ENCODE measurements around the gene REXO1.
A peak's percentile ranks its signal among the peaks of the same experiment; 100 is the strongest.

The REXO1 gene

DNA sequence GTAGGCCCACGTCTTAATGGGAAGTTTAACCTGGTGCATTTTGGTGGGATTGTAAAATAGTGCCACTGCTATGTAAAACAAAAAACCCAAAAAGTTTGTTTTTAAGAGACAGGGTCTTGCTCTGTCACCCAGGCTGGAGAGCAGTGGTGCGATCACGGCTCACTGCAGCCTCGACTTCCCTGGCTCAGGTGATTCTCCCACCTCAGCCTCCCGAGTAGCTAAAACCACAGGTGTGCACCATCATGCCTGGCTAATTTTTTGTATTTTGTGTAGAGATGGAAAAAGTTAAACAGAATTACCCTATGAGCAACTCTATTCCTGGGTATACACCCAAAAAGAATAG is 820 bp upstream of the REXO1 start:
- DNase-seq, result no peak

DNA sequence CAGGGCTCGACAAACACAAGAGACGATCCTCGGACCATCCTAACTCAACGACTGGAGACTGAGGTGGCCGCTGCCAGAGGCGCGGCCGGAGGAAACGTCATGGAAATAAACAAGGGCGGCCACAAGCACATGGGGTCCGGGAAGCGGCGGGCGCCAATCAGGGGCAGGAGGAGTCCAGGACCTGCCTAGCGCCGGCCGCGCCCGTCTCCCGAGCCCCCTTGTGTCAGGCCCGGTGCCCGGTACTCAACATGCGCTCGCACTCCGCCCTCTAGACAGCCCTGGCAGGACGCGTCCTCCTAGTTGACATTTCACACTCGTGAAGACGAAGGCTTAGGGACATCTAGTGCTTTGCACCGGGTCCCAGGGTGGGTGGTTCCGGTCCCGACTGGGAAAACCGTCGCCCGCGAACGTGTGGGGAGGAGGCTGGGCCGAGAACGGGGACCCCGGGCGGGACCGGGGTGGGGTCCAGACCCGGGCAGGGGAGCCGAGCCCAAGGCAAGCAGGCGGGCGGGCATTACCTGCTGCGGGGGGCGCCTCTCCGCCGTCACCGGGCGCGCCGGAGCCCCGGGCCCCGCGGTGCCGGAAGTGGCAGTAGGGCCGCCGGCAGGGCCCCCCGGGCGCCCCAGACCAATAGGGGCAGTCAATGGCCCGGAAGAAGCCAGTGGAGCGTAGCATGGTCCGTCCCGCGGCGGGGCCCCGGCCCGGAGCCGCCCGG is 442 bp downstream of the REXO1 start:
- peak in 5 of 51 donors; percentile 7 to 44 (median 32) for DNase-seq

DNA sequence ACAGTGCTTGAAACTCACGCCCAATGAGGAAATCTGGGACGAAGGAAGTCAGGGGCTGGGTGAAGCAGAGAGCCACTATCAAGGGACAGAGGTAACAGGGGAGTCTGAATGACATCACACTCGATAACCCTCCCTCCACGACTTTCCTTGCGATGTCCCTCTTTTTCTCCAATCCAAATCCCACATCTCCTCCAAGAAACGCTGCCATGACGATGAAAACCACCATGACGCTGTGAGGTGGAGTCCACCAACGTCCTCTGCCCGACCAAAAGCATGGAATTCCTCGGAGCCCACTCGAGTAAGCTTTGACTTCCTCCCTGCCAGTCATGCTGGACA is 967 bp downstream of the REXO1 start:
- no peak for DNase-seq

DNA sequence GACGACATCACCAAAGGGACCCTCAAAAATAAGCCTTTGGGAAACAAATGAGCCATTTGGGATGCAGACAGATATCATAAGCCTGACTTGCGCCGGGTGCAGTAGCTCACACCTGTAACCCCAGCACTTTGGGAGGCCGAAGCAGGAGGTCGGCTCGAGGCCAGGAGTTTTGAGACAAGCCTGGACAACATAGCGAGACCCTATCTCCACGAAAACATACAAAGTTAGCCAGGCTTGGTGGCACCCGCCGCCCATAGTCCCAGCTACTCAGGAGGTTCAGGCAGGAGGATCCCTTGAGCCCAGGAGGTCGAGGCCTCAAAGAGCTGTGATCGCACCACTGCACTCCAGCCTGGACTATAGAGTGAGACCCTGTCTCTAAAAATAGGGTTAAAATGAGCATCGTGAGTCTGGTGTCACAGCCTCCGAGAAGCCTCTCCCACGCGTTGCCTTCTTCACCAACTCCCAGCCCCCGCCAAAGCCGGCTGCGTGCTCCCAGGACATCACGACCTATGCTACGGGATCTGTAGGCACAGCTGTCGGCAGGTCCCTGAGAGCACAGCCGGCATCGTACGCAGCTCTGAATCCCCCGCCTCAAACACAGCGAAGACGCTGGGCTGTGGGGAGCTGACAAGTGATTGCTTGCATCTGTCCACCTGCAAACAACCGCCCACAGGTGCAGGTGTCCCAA is 1.6 kb downstream of the REXO1 start:
- no peak for DNase-seq

DNA sequence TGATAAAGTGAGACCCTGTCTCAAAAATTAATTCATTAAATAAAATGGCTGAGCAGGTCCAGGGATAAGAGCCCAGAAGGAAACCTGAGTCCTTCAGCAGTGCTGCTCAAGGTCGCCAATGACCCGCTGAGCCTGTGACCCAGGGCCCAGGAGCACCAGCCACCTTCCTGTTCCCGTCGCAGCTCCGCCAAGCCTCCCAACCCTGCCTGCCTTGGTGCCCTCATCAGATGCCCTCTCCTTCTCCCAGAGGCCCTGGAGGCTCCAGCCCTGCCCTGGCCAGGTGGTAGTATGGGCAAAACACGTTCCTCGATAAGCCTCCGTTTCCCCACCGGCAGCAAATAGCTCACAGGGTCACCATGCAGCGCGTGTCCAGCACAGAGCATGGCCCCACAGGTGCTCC is 2.6 kb downstream of the REXO1 start:
- DNase-seq, result no peak

DNA sequence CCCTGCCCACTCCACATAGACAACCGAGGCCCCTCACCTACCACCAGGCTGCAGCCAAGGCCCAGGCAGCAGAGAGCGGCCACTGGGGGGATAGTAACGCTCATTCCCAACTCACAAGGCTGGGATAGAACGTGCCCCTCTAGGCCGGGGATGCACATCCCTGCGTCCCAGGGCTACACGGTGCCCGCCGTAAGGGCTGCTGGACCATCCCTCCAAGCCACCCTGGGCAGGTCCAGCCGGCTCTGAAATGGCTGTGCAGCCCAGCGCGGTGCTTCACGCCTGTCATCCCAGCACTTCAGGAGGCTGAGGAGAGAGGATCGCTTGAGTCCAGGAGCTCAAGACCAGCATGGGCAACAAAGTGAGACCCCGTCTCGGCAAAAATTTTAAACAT is 3.2 kb downstream of the REXO1 start:
- no peak for DNase-seq

DNA sequence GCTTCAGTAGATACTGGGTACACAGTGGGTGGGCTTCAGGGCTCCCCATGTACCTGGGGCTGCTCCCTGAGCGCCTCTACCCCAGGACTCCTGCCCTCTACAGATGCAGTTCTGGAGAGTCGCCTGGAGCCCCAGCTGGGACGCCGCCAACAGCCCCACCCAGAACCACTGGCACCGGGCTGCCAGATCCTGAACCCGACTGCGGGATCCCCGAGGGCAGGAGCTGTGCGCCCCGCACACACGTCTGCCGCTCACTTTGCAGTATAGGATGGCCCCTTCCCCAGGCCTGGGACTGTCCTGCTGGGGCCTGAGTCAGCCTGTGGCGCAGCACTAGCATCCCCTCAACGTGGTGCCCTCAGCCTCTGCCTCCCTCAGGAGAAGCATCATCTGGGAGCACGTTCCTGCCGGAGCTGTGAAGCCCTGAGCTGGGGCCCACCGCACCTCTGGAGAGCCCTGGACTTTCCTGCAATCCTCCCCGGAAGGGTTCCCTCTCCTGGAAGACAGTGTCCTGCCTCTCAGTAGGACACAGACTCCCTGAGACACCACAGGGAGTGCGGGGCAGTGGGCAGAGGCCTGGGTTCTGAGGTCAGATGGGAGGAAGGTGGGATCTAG is 3.7 kb downstream of the REXO1 start:
- DNase-seq, result no peak

DNA sequence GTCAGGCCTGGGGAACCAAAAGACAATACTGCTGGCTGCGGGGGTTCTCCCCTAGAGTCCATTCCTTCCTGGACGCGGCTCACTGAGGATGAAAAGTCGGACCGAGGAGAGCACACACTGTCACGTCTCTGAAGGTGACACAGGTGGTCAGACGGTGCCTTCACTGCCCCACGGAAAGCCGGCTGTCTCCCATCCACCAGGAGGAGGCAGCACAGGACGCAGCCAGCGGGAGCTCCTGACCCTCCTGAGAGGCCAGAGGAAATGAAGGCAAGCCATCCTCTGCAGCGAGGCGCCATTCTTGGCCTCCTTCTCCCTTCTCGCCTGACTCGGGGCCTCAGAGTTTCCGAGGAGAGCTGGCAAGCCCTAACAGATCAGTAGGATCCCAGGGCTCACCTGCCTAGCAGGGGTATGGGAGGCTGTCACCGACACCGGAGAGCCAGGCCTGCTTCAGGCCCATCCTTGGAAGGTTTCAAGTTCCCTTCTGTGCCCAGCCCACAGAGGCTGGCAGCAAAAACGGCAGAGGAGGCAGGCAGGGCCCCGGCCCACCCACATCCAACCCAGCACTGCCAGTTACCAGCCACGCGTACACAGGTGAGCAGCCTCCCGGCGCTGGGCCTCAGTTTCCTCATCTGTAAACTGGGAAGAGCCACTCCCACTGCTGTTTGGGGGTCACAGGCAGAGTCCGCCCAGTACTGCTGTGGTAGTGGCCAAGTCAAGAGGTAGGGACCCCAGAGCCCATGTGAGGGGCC is 4.5 kb downstream of the REXO1 start:
- no peak for DNase-seq

DNA sequence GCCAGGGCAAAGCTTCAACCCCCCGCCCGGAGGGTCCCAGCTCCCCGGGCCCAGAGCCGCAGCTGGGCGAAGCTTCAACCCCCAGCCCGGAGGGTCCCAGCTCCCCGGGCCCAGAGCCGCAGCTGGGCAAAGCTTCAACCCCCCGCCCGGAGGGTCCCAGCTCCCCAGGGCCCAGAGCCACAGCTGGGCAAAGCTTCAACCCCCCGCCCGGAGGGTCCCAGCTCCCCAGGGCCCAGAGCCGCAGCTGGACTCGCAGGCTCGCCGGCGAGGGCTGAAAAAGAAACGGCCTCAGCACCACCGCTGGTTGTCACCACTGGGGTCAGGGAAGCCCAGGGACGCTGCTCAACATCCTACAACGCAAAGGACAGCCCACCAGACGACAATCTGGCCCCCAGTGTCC is 5.2 kb downstream of the REXO1 start:
- DNase-seq, result no peak

DNA sequence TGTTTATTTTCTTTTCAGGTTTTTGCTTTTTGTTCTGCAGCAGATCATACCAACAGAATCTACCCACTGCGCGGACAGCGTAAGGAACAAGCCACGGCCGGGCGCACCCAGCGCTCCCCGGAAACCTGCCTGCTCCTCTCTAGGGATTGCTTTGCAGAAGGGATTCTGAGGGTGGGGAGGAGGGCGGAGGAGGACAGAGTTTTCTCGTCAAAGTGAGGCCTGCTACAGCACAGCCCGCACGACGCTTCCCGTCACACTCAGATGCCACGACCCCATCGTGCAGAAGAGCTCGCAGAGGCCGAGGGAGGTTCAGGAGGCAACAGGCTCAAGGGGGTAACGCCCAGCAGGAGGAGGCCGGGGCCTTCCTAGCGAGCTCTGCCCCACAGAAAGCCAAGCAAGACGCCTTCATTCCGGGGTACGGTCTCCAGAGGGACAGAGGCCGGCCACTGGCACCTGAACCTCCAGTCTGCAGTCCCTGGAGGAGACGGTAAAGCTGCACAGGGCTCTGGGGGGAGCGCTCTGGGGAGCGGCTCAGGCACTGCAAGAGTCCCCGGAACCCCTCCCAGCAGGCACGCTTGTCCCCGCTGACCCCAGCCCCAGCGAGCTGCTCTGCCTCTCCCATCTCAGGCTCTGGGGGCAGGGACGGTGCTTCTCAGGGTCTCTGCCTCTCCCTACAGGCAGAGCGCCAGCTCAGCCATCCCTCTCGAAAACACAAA is 6.9 kb downstream of the REXO1 start:
- no peak for DNase-seq

DNA sequence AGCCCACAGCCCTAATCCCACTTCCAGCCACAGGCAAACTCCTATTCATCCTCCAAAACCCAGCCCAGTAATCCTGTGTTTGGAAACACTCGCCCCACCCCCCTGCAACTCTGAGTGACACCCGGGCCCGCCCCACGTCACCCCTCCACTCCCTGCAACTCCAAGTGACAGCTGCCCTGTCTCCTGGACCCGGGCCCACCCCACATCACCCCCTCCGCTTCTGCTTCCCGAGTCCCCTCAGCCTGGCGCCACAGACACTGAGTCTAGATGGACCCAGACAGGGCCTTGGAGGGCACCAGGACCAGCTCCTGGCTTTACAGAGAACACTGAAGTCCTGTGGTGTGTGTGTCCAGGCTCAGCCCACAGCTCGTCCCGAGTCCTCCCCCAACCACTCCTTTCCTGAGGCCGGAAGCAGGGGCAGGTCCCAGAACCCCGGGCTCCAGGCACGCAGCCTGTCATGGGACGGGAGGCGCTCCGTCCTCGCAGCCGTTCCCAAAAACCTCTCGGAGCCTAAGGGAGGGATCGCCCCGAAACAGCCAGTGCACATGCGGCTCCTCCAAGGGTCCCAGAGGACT is 7.7 kb downstream of the REXO1 start:
- DNase-seq, result no peak

DNA sequence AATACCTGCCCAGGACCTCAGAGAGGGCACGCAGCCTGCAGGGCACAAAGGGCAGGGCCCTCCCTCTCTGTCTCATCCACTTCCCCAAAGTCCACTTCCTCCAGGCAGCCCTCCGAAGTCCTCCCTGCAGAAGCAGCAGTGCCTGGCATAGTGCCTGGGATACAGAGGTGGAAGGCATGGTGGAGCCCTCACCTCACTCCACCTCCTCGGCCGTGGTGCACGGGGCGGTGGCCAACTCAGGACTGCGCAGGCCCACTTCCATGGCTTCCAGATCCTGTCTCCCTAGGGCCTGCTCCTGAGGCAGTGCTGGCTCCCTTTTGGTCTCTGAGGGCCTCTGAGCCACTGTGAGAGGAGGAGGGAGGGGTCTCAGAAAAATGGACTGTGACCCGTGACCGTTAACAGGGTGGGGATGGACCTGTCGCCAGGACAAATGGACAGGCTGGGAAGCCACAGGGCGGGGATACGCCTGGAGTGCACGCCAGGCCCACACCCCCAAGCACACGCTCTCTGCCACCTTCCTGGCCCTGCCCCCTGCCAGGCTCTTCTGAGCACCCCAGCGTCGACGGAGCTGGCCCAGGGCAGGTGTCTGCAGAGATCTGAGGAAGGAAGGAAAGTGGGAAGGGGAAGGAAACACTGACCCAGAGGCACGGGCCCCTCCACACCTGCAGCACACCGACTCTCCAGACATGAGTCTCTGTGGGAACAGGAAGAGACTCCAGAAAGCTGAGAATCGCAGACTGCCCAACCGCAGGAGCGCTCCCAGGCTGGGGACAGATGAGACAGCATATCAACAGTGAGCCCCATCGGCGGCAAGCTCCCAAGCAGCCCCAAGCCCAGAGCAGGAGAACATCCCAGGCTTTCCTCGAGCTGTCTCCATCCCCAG is 8.4 kb downstream of the REXO1 start:
- DNase-seq, result no peak

DNA sequence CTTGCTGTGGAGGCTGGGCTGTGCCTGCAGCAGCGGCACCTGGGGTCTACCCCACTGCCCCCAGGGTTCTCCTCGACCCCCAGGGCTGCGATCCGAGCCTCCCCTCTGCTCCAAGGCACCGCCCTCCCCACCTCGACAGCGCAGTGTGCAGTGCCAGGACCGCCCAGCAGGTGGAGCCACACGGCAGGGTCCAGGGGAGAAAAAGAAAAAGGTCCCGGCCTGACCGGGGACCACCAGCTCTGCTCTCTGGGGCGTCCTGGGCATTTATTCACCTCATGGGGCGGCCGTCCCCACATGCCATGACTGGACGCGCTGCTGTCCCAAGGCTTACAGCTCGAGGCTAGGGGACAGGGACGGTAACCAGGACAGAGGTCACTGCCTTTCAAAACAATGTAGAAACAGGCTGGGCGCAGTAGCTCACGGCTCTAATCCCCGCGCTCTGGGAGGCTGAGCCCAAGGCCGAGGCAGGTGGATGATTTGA is 10.6 kb downstream of the REXO1 start:
- DNase-seq, result peak in 10 of 51 donors; percentile 4 to 43 (median 20)

DNA sequence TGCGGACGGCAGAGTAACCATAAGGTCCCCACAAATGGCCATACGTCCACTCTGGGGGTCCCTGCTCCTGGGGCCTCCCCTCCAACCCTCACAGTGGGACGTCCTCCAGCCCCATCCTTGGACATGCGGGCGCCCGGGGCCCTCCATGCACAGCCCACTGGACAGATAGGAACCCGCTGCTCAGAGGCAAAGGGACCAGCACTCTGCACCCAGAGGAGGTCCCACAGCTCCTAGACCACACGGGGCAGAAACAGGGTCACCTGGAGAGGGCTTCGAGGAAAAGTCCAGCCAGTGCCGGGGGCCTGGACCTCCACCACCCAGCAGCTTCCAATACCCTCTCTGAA is 11.1 kb downstream of the REXO1 start:
- DNase-seq, result no peak

DNA sequence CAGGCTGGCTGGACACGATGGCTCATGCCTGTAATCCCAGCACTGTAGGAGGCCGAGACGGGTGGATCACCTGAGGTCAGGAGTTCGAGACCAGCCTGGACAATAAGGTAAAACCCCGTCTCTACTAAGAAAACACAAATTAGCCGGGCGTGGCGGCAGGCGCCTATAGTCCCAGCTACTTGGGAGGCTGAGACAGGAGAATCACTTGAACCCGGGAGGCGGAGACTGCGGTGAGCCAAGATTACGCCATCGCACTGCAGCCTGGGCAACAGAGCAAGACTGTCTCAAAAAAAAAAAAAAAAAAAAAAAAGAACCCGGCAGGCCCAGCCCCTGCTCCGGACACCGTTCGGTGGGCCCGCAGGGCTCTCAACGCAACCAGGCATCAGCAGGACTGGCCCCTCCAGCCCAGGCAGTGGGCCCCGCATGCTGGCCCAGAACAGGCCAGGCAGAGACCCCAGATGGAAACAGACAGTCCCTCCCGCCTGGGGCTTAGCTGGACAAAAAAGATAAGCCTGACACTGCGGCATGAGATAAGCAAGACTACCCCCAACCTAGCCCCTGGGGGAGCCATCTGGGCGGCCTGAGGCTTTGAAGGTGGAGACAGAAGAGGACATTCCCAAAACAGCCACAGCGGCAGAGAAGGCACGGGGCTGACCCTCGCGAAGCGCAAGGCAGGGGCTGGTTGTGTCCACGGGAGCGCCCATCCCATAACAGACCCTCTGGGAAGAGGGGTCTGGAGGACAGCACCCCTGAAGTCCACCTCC is 11.6 kb downstream of the REXO1 start:
- no peak for DNase-seq

DNA sequence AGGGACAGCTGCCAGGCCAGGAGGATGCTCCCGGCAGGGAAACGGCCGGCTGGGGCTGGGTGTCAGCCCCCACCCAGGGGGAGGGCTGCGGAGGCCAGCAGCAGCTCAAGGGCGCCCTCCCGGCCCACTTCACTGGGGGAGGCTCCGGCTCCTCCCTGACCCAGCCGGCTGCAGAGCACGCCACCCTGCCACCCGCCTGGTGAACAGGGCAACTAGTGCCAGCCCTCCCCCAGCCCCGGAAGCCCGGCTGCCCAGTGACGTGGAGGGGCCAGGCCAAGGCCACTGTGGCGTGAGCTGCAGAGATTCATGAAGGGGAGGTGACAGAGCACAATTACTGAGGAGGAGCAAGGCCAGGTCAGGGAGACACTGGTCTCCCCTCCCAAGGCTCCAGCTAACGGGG is 14.7 kb downstream of the REXO1 start:
- peak in 31 of 51 donors; percentile 4 to 75 (median 30) for DNase-seq

DNA sequence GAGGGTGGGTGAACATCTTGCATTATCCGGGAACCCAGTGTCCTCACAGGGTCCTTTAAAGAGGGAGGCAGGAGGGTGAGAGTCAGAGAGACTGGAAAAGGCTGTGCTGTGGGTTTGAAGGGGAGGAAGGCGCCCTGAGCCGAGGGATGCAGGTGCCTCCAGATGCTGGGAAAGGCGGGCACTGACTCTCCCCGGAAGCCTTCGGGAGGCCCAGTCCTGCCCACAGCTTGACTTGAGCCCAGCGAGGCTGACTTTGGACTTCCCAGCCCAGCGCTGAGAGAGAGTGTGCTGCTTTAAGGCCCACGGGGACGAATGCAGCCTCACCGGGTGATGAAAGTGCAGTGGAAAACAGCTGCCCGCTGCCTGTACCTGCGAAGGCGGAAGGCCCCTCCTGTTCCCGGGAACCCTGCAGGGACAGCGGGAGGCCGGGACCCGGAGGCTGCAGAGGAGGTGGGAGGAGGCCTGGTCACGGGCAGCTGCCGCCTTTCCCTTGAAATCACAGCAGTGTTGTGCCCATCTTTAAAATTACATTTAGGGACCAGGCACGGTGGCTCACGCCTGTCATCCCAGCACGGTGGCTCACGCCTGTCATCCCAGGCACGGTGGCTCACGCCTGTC is 16.1 kb downstream of the REXO1 start:
- no peak for DNase-seq

DNA sequence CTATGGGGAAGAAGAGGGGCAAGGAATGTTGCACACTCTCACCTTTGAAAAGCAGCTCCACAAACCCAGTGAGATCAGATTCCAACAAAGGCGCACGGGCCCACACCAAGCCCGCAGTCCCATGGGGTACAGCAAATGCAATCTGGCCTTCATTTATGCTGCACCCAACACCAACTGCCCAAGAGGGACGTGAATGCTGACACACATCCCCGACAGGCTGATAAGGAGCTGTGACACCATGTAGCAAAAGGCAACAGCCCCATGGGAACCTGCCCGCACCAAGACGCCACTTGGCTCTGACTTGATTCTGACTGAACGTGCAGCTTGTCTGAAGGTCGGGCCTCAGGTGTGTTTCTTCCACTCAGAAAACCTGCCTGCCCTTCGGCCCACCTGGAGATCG is 17.3 kb downstream of the REXO1 start:
- DNase-seq, result no peak

DNA sequence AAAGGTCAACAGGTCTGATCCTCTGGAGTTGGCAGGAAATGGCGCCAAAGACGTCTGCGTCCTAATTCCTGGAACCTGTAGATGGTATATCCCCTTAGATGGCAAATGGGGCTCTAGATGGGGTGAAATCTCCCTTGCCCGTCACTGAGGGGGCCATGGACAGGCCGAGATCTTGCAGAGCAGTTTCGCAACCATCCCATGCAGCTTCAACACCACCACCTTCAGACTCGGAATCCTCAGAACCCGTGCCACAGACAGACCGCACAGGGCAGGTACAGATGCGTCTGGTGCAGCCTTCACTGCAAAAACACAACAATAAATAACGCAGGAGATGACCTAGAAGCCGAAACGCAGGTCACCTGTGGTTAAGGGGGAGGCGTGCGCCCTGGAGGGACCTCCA is 17.7 kb downstream of the REXO1 start:
- no peak for DNase-seq

All from hypothalamus (tissue), 51 donors.